Skeletal muscle tissue (tissue), 2 donors: Measurements from ENCODE around the gene TRPC4. TPM values are rescaled to one million over a fixed set of nuclear protein-coding genes. Genes with fewer than 3 reads are reported as not detected.

ENCODE experiments used
- small RNA-seq: library from RNA; depleted of rRNA; stranded (forward); fragments of <200 nt; gene quantifications from one replicate; pipeline ENCODE3, GENCODE V24; 2014
- total RNA-seq: library from RNA; depleted of rRNA; stranded (reverse); fragments of >200 nt; gene quantifications from one replicate; pipeline ENCODE4 v1.2.3, GENCODE V29; 2014

The TRPC4 gene
- total RNA-seq, 1 donor from 2014 or later: 1.6 TPM

Small RNA genes lying within 50 kb of the gene (small RNA-seq; reads per million reads assigned to genes)
- gene RNA5SP26: not detected
